OCI-LY7 (cell line): Measurements from ENCODE around the gene PTPN13. TPM values are rescaled to one million over a fixed set of nuclear protein-coding genes. Genes with fewer than 3 reads are reported as not detected.

ENCODE experiments used
- BruUV-seq: library from RNA; stranded (reverse); fragments of 400-500 nt; replicated peaks from 2 replicates; lab custom pipeline; 2021; lab: Mats Ljungman, UMichigan
- CTCF ChIA-PET: fragments of 300-600 bp; sonication (Branson Sonifier 250); formaldehyde crosslinking; loops from one replicate; lab custom pipeline; 2022; ENCODE audit warnings: antibody characterized with exemption; ENCODE audit not compliant: unreplicated experiment; lab: Charles Lee
- POLR2A ChIA-PET: fragments of 300-600 bp; sonication (Branson Sonifier 250); formaldehyde crosslinking; loops from one replicate; lab custom pipeline; 2022; ENCODE audit warnings: antibody characterized with exemption; lab: Charles Lee
- DNase-seq: peaks from one replicate; pipeline ENCODE4 v3.0.0-alpha.2; 2015; ENCODE audit warnings: low spot score
- H2AFZ ChIP-seq: fragments of 200-600 bp; sonication (generic), shearing (Covaris generic); 2 replicates; pipeline ENCODE4 v1.6.1; 2014; ENCODE audit warnings: mild to moderate bottlenecking, antibody characterized with exemption, low read length, moderate library complexity
- H3K27ac ChIP-seq: fragments of 200-600 bp; sonication (generic); 2 replicates; pipeline ENCODE4 v1.5.1; 2014; ENCODE audit warnings: mixed run types, low read depth, mild to moderate bottlenecking, moderate library complexity, low read length, inconsistent platforms; ENCODE audit not compliant: poor library complexity, severe bottlenecking
- H3K36me3 ChIP-seq: fragments of 200-600 bp; sonication (generic); 2 replicates; pipeline ENCODE4 v1.6.1; 2014; ENCODE audit warnings: mild to moderate bottlenecking, antibody characterized with exemption, low read length, moderate library complexity, mixed read lengths; ENCODE audit not compliant: insufficient read depth
- H3K4me1 ChIP-seq: fragments of 200-600 bp; sonication (generic); 2 replicates; pipeline ENCODE4 v1.5.1; 2014; ENCODE audit warnings: mild to moderate bottlenecking, low read length; ENCODE audit not compliant: insufficient read depth, poor library complexity, severe bottlenecking
- H3K4me2 ChIP-seq: fragments of 200-600 bp; sonication (generic); 2 replicates; pipeline ENCODE4 v1.6.1; 2014; ENCODE audit warnings: mild to moderate bottlenecking, low read length
- H3K4me3 ChIP-seq: fragments of 200-600 bp; sonication (generic); 2 replicates; pipeline ENCODE4 v1.5.1; 2014; ENCODE audit warnings: mild to moderate bottlenecking, low read depth, low read length; ENCODE audit not compliant: poor library complexity, severe bottlenecking
- H3K79me2 ChIP-seq: fragments of 200-600 bp; sonication (generic); 2 replicates; pipeline ENCODE4 v1.6.1; 2016; ENCODE audit warnings: low read depth, mild to moderate bottlenecking, low read length, moderate library complexity, mixed read lengths; ENCODE audit not compliant: insufficient read depth
- H3K9me2 ChIP-seq: fragments of 200-600 bp; sonication (generic); 2 replicates; pipeline ENCODE4 v1.6.1; 2016; ENCODE audit warnings: mild to moderate bottlenecking, low read length, mixed read lengths; ENCODE audit not compliant: insufficient read depth
- H3K9me3 ChIP-seq: fragments of 200-600 bp; sonication (generic); 2 replicates; pipeline ENCODE4 v1.6.1; 2014; ENCODE audit warnings: mild to moderate bottlenecking, mixed run types, low read length, mixed read lengths
- H4K20me1 ChIP-seq: fragments of 200-600 bp; sonication (generic); 2 replicates; pipeline ENCODE4 v1.6.1; 2014; ENCODE audit warnings: mild to moderate bottlenecking, antibody characterized with exemption, low read length, moderate library complexity, mixed read lengths; ENCODE audit not compliant: insufficient read depth
- CTCF ChIP-seq: fragments of 200-600 bp; sonication (generic); conservative IDR thresholded peaks from 2 replicates; pipeline ENCODE4 v1.5.1; 2014; ENCODE audit warnings: mild to moderate bottlenecking, antibody characterized with exemption, low read length, moderate library complexity, mixed read lengths
- EZH2phosphoT487 ChIP-seq: fragments of 200-600 bp; sonication (generic); IDR thresholded peaks from 2 replicates; pipeline ENCODE4 v1.6.1; 2018; ENCODE audit warnings: low read depth, borderline replicate concordance, mild to moderate bottlenecking, mixed run types, antibody characterized with exemption, low read length, moderate library complexity, mixed read lengths
- intact Hi-C: fragments of 100-400 bp; cut with micrococcal nuclease; formaldehyde crosslinking; loops from one replicate; pipeline ENCODE4 v1.10.0; 2022; ENCODE audit not compliant: unreplicated experiment
- total RNA-seq, 2 experiments: library from RNA; depleted of rRNA in 1 of 2; stranded (reverse); fragments of >200 nt in 1 of 2; shearing (Covaris generic) in 1 of 2; gene quantifications; 2 replicates each; pipeline ENCODE4 v1.2.3, GENCODE V29; 2014 to 2022

PTPN13 gene
- total RNA-seq, 2 experiments from 2014 or later: not detected

DNA sequence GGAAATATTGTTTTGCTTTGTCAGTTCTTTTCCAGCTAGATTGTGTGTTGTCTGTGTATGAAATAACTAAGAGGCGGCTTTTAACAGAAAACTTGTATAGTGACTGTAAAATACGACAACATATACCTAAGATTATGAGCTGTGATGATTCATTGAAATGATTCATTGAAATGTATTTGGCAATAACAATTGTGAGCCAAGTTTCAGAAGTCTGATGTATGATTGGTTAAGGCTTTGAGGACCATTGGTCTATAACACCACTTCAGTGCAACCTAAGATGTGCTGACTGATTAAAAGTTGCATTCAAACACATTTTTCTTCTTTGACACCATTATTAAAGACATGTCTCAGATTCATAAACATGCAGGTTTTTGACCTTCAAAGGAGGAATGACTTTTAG, 76.6 kb downstream of the PTPN13 start:
- Histone ChIP-seq H3K4me3 (no peak overlapping the region), H3K79me2 (no peaks in the 10 kb centered on the region), H3K9me3 (no peaks in the 10 kb centered on the region), H4K20me1 (no peaks in the 10 kb centered on the region), H3K4me1 (no peaks in the 10 kb centered on the region), H2AFZ (no peak overlapping the region), H3K27ac (no peak overlapping the region), H3K4me2 (no peak overlapping the region), H3K9me2 (no peaks in the 10 kb centered on the region), H3K36me3 (no peaks in the 10 kb centered on the region)
- BruUV-seq: no TSS peak
- DNase-seq: no peak
- intact Hi-C loops: no loop called here
- TF ChIP-seq EZH2phosphoT487 (no peak), CTCF (no peak)
- ChIA-PET POLR2A (interaction anchor here (0.7 to 1.4 kb wide), 3 partner anchors 9 to 20 kb away, joined by 3 read pairs; no protein-coding TSS in a partner anchor), CTCF (no interaction called here)

- Histone ChIP-seq H3K36me3 (no peaks in the 10 kb centered on the region), H4K20me1 (no peaks in the 10 kb centered on the region), H3K79me2 (no peaks in the 10 kb centered on the region), H3K4me1 (no peaks in the 10 kb centered on the region), H3K27ac (no peak overlapping the region), H2AFZ (no peak overlapping the region), H3K9me3 (no peaks in the 10 kb centered on the region), H3K4me2 (no peak overlapping the region), H3K9me2 (no peaks in the 10 kb centered on the region), H3K4me3 (no peak overlapping the region)
- POLR2A ChIA-PET: no interaction called here
- no TSS peak for BruUV-seq
- TF ChIP-seq EZH2phosphoT487: no peak
- TF ChIP-seq CTCF: no peak
- no peak for DNase-seq
- intact Hi-C loops: no loop called here
- CTCF ChIA-PET: no interaction called here
Measured at GRCh38 chr4:86675548-86675947, 81.4 kb downstream of the PTPN13 start.

- H4K20me1 ChIP-seq: no peaks in the 10 kb centered on the region
- H3K4me2 ChIP-seq: no peak overlapping the region
- ChIA-PET CTCF (no interaction called here), POLR2A (interaction anchor here (0.8 kb wide), 1 partner anchor 17 kb away, joined by 3 read pairs; no protein-coding TSS in a partner anchor)
- no peak overlapping the region for H3K4me3 ChIP-seq
- no peaks in the 10 kb centered on the region for H3K9me3 ChIP-seq
- H3K36me3 ChIP-seq: no peaks in the 10 kb centered on the region
- H3K9me2 ChIP-seq: no peaks in the 10 kb centered on the region
- intact Hi-C loops: no loop called here
- H3K4me1 ChIP-seq: no peaks in the 10 kb centered on the region
- no peaks in the 10 kb centered on the region for H3K79me2 ChIP-seq
- BruUV-seq: no TSS peak
- no peak for DNase-seq
- TF ChIP-seq EZH2phosphoT487: no peak
- H3K27ac ChIP-seq: no peak overlapping the region
- no peak overlapping the region for H2AFZ ChIP-seq
Measured at GRCh38 chr4:86678796-86679195, 84.7 kb downstream of the PTPN13 start.
